Hematopoietic multipotent progenitor cell treated with erythropoietin and hydrocortisone succinate and interleukin-3 and kit ligand, for 17 days (in vitro differentiated cells): ENCODE results near the gene CACNA1C.
"Not testable (repeated sequence)": the region's sequence is repeated elsewhere in the genome, so short reads cannot be mapped to it uniquely, and the experiment has no call there.

Experiments used
- DNase-seq: peaks from one replicate; pipeline ENCODE4 v3.0.0-alpha.2; 2015; ENCODE audit warnings: low spot score

CACNA1C gene

DNA sequence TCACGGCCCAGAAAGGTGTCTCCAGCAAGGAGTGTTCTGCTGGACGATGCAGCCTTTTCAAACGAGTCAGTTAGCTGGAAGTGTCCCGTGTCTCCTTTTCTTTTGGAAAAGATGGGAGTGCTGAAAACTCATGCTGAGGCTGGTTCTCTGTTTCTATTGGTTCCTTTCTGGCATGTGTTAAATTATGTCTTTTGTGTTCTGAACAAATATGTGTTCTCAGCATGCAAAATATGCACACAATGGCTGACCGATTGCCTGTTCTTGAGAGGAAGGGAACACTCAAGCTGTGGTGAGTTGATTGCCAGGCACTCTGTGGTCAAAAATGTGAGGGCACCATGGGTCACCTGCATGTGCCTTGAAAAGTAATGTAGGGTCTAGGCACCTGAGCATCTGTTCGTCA is 181.3 kb downstream of the CACNA1C start:
- no peak for DNase-seq

DNA sequence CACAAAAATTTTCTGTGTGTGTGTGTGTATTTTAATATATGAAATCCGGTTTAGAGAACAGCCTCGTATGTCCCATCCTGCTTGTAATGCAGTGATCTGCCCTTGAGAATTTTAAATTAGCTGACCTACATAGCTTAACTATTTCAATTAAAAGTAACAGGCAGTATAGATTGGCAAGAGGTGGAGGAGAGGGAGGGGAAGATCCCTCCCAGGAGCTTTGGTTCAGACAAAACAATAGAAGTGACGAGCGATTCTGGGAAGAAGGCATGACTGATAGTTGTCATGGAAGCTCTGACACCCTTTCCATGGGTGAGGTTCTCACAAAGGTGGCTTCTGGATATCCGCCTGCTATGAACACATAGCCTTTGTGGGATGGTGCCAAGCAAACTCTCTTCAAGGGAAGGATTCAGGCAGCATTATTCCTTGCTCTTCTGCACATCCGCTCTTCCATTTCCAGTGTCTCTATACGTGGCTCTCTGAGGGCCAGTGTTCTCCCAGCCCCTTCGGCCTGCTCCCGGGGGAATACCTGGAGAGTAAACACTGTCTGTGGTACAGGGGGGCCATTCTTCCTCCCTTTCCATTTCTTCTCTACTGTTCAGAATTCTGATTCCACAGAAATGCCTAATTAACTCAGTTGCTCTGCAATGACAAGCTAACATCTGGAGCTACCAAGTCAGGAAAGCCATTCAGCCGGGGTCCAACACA is 182.0 kb downstream of the CACNA1C start:
- no peak for DNase-seq

DNA sequence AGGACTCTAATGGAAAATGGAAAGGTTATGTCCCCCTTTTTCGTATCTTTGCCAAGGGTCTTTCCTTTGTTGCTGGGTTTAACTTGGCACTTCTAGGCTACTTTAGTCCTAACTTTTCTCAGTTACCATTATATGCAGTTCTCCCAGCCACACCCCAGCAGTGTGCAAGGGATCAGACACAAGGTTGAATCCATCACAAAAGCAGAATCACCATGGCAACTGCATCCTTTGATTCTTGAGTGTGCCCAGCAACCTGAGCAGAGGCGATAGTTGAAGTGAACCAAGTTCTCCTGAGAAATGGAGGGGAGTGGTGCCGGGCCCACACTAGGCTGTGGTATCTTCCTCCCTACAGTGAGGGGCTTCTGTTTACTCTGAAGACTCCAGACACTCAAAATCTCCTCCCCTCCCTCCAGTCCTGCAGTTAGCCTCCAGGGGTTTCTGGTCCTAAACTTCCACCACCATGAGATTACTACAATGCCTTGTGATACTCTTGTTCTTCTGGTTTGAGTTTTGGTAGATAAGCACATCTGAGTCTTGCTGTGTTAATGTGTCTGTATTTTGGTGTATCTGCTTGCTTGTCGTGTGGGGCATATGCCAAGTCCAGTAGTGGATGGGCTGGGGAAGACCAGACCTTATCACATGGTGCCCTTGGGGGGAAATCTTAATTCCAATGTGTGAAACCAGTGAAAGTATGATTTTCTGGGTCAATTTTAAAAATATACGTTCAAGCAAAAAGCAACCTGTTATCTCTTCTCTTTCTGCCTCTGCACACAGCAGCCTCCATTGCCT is 183.9 kb downstream of the CACNA1C start:
- no peak for DNase-seq

DNA sequence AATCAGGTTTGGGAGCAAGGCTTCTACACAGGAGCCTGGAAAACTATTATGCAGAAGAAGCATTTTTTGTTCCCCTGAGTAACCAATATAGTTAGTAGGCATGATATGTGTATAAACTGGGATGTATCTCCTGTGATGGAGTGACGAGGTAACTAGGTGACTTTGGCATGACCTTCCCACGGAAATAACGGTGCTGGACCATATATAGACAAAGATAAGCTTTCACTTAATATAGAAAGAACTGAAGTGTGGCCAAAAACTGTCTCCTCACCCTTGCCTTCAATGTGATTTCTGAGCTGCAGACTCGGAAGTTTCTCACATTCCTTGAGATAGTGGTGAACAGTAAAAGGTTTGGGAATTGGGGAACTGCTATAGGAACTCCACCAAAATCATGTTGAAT is 185.3 kb downstream of the CACNA1C start:
- DNase-seq, result no peak

DNA sequence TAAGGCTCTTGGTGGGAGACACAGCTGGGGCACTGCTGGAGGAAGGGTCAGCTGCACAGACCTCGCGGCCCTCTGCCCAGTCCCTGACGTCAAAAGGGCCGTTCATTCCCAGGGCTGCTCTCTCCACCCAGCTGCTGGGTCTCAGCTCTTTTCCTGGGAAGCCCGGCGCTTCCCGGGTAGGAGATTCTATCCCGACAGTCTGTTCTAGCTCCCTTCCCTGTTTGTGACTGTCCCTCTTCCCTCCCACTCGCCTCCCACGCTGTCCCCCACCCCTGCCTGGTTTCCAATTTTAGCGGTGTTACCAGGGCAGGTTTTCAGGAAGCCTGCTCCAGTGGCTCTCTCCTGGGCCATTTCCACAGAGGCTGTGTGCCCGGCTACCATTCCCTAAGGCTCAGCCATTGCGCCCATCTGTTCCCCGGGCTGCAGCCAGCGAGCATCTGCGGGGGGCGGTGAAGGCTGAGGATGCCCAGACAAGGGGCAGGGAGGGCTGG is 186.6 kb downstream of the CACNA1C start:
- DNase-seq, result no peak

DNA sequence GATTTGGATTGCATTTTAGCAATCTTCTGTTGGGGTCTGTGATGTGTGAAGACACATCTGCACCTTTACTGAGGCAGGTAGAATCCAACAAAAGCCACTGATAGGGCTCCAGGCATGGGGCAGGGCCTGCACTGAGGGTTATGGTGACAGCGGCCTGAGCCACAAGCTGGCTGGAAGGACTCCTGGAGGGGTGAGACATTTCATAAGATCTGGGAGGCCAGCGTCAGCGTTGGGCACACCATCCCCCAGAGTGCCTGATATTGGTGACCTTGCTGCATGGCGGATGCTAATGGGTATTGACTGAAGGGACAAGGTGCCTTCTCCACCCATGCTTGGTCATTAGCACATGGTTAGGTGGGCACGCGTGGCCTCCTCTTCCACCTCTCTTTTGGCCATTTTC is 187.6 kb downstream of the CACNA1C start:
- DNase-seq, result no peak

DNA sequence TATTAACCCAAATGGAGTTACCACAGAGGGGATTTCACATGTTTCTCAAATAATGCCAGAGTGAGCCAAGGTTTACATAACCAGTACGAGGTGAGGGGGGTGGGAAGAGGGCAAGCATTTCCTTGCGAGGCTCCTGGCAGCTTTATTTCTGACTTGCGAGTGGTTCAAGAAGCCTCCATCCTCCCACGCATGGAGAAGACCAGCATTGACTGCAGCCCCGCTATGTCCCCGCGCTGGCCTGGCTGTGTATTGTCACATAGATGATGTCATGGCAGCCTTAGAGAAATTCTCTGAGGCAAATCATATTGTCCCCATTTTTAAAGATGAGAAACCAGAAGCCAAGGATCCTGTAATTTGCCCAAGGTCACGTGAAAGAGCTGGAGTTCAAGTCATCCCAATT is 188.2 kb downstream of the CACNA1C start:
- no peak for DNase-seq

DNA sequence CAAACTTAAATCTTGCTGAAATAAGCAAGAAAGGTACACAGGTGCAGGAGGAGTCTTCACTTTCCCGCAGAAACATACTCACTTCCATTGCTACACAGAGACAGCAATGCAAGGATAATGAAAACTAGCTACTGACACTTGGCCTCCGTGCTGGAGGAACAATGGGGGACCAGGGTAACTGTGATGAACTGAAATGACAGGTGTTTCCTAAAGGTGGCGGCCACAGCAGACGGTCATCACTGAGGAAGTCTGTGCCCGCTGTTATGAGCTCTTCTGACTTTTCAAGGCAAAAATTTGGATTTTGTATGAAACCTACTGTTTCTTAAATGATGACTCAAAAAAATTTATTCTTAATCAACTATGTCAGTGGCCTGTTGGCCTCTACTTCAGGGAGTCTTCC is 189.4 kb downstream of the CACNA1C start:
- DNase-seq, result no peak

DNA sequence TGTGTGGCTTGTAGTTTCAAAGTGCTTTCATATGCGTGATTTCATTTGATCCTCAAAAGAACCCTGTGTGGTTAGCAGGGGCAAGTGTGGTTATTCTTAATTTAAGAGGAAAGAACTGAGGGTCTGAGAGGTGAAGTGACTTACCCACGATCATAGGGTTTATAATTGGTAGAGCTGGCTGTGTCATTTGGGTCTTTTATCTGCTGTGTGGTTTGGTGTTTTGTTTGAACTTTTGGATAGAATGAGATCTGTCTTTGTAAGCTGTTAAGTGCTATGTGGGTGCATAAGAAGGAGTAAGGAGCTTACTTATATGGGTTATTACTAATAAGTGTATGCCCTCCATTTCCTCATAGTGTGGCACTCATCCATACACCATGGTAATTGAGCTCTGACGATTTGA is 190.0 kb downstream of the CACNA1C start:
- DNase-seq, result no peak

DNA sequence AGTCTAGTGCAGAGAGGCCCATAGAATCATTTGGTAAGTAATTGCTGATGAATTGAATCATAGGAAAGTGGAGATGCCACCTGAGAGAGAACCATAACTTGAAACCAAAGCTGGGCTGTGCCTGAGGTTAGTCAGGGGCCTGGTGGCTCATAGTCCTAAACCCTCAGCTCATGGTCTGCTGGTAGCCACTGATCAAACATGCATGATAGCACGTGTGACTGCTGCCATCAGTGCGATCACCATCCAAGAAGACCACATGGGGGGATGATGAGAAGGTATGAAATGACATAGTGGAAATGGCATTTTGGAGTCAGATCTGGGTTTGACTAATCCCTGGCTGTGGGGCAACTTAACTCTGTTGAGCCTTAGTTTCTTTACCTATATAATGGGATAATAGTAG is 190.5 kb downstream of the CACNA1C start:
- DNase-seq, result no peak

DNA sequence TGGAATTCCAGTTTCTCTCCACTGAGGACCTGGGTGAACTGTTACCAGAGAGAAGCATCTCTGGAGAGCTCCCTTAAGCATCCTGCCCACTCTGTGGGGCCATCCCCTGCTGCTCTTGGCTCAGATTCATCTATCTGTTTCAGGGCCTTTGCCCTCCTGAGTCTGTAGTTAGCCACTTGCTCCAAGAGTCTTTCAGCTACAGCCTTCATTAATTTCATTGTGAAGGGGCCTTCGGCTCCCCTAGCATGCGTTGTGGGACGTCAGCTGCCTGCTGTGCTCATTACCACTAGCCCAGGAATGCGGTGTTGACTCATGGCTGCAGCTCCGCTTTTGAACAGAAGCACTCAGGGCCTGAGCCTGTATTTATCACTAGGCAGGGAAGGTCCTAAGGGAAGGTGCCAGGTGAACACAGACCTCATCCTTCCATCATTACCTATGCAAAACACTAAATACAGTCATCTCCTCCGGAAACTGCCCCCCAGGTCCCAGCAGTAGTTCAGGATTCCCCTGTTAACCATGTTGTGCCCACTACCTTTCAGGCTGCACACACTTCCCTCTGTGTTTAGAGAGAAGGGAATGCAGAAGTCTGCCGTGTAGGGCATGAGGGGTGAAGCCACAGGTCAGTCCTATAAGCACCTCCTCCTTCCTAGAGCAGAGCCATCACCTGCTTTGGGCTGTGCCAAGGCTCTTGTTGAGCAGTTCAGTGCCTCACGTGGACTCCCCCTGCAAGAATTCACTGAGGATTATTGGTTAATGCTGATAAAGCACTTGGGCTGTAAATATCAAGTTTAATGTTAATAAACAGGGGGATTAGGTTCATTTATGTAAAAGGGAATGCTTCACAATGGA is 191.4 kb downstream of the CACNA1C start:
- DNase-seq, result no peak

DNA sequence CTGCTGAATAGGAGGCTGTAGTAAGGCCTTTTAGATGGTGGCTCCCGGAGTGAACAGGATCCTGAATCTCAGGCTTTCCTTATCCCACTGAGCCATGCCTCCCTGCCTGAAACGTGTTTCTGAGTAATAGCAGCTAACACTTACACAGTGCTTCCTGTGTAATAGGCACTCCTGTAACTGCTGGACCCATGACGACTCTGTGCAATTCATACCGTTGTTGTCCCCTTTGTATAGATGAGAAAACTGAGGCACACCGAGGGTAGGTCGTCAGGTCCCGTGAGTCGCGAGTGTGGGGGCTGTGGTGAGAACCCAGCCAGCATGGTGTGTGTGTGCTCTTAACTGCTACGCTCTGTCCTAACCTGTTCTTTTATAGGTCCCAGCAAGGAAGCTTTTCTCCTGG is 193.6 kb downstream of the CACNA1C start:
- DNase-seq, result no peak

DNA sequence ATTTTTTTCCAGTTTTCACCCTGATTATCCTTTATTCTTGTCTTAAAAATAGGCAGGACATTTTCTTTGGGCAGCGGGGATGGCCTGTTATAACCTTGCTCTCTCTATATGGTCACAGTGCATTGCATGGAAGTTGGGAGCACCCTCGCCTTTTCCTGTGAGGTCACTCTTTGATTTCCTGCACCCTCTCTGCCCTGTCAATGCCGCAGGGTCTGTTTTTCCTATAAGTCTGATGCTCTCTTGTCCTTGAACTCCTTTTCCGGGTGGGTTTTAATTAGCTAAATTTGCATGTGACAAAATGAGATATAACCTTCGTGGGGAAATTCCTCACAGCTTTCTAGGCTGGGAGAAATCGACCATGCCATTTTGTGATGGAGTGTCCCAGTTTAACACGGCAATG is 194.3 kb downstream of the CACNA1C start:
- no peak for DNase-seq

DNA sequence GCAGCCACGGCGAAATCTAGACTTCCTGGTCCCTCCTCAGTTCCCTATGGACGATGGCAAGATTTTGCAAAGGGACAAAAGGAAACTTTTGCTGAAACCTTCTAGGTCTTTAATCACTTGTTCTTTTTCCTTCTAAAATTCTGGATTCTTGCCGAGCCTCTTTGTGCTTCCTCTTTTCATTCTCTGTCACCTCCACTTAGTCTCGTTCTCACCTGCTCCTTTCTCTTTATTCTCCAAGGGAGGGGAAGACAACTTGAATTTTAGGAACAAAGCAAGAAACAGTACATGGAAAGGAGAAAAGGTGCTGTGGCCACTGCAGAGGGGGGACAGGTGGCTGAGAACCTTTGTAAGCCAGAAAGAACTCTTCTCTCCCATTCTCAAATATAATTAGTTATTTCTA is 194.8 kb downstream of the CACNA1C start:
- no peak for DNase-seq

DNA sequence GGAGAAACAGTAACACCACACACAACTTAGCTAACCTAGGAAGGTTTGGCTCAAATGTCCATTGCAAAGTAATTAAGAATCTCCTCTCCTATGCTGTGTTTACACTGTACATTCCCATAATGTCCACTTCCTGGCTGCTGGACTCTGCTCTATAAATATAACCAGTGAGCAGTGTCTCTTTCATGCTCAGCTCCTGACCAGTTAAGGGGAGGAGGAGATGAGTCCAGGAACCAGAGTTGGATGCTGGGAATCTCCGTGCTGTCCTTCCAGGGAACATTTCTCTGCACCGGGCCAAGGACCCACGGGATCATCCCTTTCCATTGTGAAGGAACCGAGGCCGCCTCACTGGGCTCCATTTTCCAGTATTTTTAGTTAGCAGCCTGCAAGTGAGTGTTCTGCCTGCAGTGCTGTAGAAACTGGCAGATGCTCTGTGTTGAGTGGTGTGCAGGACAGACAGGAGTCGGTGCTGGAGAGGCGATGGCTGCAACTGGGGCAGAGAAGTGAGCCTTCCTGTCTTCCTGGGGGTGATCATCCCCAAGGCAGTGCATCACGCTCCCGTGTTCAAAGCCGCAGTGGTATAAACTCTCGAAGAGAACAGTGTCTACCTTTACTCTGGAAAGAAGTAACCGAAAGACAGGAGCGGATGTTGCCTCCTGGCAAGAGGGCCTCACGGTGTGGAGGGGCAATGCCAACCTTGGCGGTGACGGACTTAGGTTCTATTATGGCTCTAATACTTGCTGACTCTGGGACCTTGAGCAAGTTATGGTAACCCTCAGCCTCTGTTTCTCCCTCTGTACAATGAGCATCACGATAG is 195.5 kb downstream of the CACNA1C start:
- DNase-seq, result no peak

DNA sequence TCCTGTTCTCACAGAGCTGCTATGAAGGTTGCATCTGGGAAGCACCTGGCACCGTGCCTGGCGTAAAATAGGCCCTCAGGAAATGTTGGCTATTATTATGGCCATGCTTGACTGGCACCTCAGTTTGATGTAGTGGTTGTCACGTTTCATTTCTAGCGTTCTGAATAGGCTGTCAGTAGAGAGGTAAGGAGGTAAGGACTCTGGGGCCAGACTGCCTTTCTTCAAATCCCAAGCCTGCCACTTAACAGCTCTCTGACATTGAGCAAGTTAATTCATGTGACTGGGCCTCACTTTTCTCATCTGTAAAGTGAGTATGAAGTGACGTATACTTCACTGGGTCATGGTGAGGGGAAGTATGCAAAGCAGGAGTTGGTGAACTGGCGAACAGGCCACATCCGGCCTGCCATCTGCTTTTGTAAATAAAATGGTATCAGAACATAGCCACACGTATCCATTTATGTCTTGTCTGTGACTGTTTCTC is 196.2 kb downstream of the CACNA1C start:
- no peak for DNase-seq

DNA sequence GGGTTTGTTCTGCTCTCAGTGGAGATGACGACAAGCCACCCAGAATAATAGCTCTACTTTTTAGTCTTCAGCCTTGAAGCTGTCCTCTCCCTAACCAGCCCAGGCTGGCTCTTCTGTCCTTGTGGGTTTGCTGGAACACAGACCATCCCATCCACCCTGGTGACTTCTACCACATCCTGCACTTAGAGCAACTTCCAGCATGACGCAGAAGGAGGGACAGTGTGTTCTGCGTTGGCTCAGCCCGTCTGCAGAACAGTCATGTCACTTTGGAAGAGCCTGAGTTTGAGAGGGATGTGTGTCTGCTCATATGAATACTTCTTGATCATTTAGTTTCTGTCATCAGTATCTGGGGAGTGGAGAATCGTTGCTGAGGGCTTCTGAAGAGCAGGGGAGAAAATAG is 198.0 kb downstream of the CACNA1C start:
- no peak for DNase-seq

DNA sequence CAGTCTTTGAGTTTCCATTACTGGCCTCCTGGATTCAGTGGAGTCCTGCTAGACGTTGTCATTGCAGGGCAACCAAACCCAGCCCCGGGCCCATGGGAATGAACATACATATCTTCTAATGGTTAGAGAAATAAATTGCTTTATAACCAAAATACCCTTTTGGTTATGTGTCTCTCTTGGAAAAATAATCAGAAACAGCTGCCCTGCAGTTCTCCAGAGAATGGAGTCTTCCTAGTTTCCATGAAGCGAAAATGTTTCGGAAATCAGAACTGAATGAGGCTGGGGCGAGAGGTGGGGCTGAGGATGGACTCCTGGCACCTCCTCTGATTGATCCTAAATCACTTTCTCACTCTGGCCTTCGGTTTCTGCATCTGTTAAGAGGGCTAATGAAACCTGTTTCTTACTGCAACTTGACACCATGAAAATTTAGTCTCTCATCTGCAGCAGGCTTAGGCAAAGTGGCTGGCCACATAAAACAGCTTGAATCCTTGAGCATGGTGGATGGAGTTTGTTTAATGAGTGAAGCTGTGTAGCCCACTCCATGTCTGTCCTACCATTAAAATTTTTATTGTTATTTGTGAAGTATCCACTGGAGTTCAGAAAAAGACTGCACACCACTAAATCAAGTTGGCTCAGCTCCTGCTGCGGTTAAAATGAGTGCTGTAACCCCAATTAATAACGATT is 198.9 kb downstream of the CACNA1C start:
- DNase-seq, result no peak

DNA sequence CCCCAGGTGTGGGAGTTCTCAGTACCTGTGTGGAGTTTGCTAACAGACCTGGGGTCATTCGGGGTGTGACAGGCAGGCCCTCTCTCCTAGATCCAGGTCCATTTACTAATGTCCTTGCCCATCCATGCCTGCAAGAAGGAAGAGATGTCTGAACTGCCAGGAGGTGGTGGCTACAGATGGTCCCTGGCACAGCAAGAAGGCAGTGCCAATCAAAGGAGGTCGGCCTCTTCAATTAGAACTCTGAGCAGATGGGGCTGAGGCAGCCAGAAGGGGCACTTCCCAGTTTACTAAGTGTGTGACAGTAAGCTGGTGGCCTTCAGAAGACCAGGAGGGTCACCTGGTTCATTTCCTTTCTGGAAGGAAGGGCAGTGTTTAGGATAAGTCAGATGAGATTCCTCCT is 202.5 kb downstream of the CACNA1C start:
- no peak for DNase-seq

DNA sequence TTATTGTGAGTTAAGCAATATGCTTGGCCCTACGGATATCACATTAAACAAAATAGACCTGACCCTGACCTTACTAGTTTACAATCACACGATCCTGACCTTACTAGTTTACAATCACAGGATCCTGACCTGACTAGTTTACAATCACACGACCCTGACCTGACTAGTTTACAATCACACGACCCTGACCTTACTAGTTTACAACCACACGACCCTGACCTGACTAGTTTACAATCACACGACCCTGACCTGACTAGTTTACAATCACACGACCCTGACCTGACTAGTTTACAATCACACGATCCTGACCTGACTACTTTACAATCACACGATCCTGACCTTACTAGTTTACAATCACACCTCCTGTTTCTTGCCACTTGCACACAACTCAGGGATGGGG is 202.9 kb downstream of the CACNA1C start:
- DNase-seq, result not testable (repeated sequence)

DNA sequence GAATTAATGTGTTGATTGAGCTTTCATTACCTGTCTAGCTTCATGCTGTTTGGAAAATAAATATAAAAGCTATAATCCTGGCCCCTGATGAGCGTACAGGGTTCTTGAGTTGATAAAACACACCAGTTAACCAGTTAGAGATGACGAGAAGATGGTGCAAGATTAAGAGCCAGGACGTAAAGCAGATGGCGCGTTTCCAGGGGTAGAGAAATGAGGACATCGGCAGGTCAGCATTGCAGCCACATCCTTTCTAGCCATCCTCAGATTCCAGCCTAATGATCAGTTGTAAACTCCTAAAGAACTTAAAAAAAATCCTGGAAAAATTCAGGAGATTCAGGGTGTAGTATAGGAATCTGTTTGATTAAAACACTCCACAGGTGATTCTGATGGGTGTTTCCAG is 203.7 kb downstream of the CACNA1C start:
- DNase-seq, result no peak
